Psoas muscle (tissue), 8 donors: ENCODE results near the gene TBX15. TPM values are rescaled to one million over a fixed set of nuclear protein-coding genes. Genes with fewer than 3 reads are reported as not detected.

ENCODE experiments used
- ATAC-seq, 4 donors: fragments of 200-7000 bp; cut with Tn5 transposase; one replicate each; pipeline ENCODE4 v1.9.1; 2020; ENCODE audit warnings: moderate library complexity in 3 of 4, mild to moderate bottlenecking in 2 of 4
- DNase-seq, 2 donors: peaks; one replicate each; pipeline ENCODE4 v3.0.0-alpha.2; 2020
- H3K27ac ChIP-seq: fragments of 200-600 bp; one replicate; pipeline ENCODE4 v1.8.0; 2022
- H3K27me3 ChIP-seq, 3 donors: fragments of 200-600 bp in 1 of 3; one replicate each; pipeline versions ENCODE4 v1.6.1 to v1.8.0; 2013 to 2022; ENCODE audit warnings: low read length in 2 of 3, mild to moderate bottlenecking in 2 of 3, moderate library complexity in 1 of 3; ENCODE audit not compliant: insufficient read depth in 3 of 3
- H3K36me3 ChIP-seq, 2 donors: fragments of 200-600 bp in 1 of 2; one replicate each; pipeline versions ENCODE4 v1.6.1 to v1.8.0; 2013 to 2022; ENCODE audit warnings: low read depth in 1 of 2, mild to moderate bottlenecking in 1 of 2, moderate library complexity in 1 of 2; ENCODE audit not compliant: insufficient read depth in 1 of 2
- H3K4me1 ChIP-seq: fragments of 200-600 bp; one replicate; pipeline ENCODE4 v1.8.0; 2022
- H3K4me3 ChIP-seq: fragments of 200-600 bp; one replicate; pipeline ENCODE4 v1.8.0; 2022; ENCODE audit warnings: mild to moderate bottlenecking
- H3K9me3 ChIP-seq: fragments of 200-600 bp; one replicate; pipeline ENCODE4 v1.8.0; 2022
- CTCF ChIP-seq: fragments of 200-600 bp; IDR thresholded peaks from one replicate; pipeline ENCODE4 v1.8.0; 2022; ENCODE audit warnings: antibody characterized with exemption
- WGBS, 3 donors: extraction: QIAGEN DNeasy Blood & Tissue Kit; methylation state at CpG; one replicate each; pipeline versions ENCODE4 v1.1.6 to v1.1.7; 2013; 5-methylcytosine and 5-hydroxymethylcytosine counted together
- intact Hi-C, 2 donors: fragments of 100-400 bp; cut with DNase I; formaldehyde crosslinking; loops; one replicate each; pipeline versions ENCODE4 v1.11.0 to v1.14.2; 2022
- polyA plus RNA-seq, 3 donors: library from polyadenylated mRNA; stranded (reverse); fragments of 200-250 nt; gene quantifications; one replicate each; pipeline ENCODE4 v1.2.3, GENCODE V29; 2013
- total RNA-seq, 4 donors: library from RNA; stranded (reverse); fragmentation: NEBNext Ultra II Directional in 2 of 4; extraction: Animal tissue kit (Norgen Biotek cat#: 25700) in 2 of 4; gene quantifications; one replicate each; pipeline versions ENCODE4 v1.2.1 to v1.2.4, GENCODE V29; 2021 to 2023
- donor health status: healthy with polysubstance abuse.
- donor health status: DM: no; HTN: no; CAD: no; lungs with moderate emphysema.
- donor health status: Bipolar disorder and iron deficiency.
- donor health status: healthy.
- donor health status: DM: yes; HTN: yes; CAD: no.
- donor health status: DM: no; HTN: no; CAD: no.
- donor health status: DM: no; HTN: no; CAD: no.
- donor health status: DM: yes; HTN: yes; CAD: no.

TBX15 gene
- total and polyA plus RNA-seq, 7 donors: 37.0 to 220 (median 105) TPM

- Histone ChIP-seq H3K4me1 (peaks cover 8% of the 10 kb centered on the region), H3K27me3 (peaks cover 0 to 27% (median 4%) of the 10 kb centered on the region in 3 donors), H3K9me3 (no peaks in the 10 kb centered on the region), H3K27ac (peak overlapping the region; percentile 16), H3K4me3 (peak overlapping the region; percentile 60), H3K36me3 (no peaks in the 10 kb centered on the region)
- ATAC-seq: peak in 1 of 4 donors; percentile 28
- DNase-seq: peak in 1 of 2 donors; percentile 70
- no peak for TF ChIP-seq CTCF
- intact Hi-C loops: loop anchor here in 1 of 2 donors (10.0 kb wide), 1 partner anchor 776 kb away; no protein-coding TSS in a partner anchor
- 39 to 43% (median 43%) methylated on average over 44 of the region's 44 CpGs for WGBS, 3 donors
These were observed 12.4 kb upstream of the TBX15 start for GRCh38 chr1:119000371-119001180.

GRCh38 chr1:118999348-119000071 lies 11.4 kb upstream of the TBX15 start:
- ATAC-seq: no peak
- Histone ChIP-seq H3K27ac (no peak overlapping the region), H3K4me1 (peaks cover 8% of the 10 kb centered on the region), H3K27me3 (peaks cover 0 to 30% (median 4%) of the 10 kb centered on the region in 3 donors), H3K9me3 (no peaks in the 10 kb centered on the region), H3K4me3 (no peak overlapping the region), H3K36me3 (no peaks in the 10 kb centered on the region)
- TF ChIP-seq CTCF: no peak
- no peak for DNase-seq
- intact Hi-C loops: loop anchor here in 1 of 2 donors (10.0 kb wide), 1 partner anchor 775 kb away; no protein-coding TSS in a partner anchor
- WGBS, 3 donors: 69 to 80% (median 77%) methylated on average over 27 of the region's 27 CpGs

GRCh38 chr1:118998171-118998570 lies 10.0 kb upstream of the TBX15 start:
- no peak for TF ChIP-seq CTCF
- intact Hi-C loops: no loop called here

GRCh38 chr1:118997225-118997624 lies 9.1 kb upstream of the TBX15 start:
- H3K27ac ChIP-seq: no peak overlapping the region
- DNase-seq (no peak), ATAC-seq (no peak)
- H3K36me3 ChIP-seq: no peaks in the 10 kb centered on the region
- H3K9me3 ChIP-seq: no peaks in the 10 kb centered on the region
- no peak overlapping the region for H3K4me3 ChIP-seq
- H3K27me3 ChIP-seq: peaks cover 0 to 36% (median 4%) of the 10 kb centered on the region in 3 donors
- intact Hi-C loops: no loop called here
- peaks cover 8% of the 10 kb centered on the region for H3K4me1 ChIP-seq
- 70 to 83% (median 75%) methylated on average over 7 of the region's 7 CpGs for WGBS, 3 donors
- no peak for TF ChIP-seq CTCF

More at GRCh38 chr1:118998171-118998570, 10.0 kb upstream of the TBX15 start:
- Histone ChIP-seq H3K9me3 (no peaks in the 10 kb centered on the region), H3K27me3 (peaks cover 0 to 36% (median 4%) of the 10 kb centered on the region in 3 donors), H3K4me1 (peaks cover 8% of the 10 kb centered on the region), H3K36me3 (no peaks in the 10 kb centered on the region), H3K27ac (no peak overlapping the region), H3K4me3 (no peak overlapping the region)
- 42 to 62% (median 55%) methylated on average over 2 of the region's 2 CpGs for WGBS, 3 donors
- DNase-seq (no peak), ATAC-seq (no peak)
